ENCODE results near the gene CEP97.

- TF ChIP-seq POLR2A (IDR thresholded peaks at IDR 0.05; ENCODE audit: low read length) (no peak), GATA1 (IDR thresholded peaks at IDR 0.05; ENCODE audit: low read depth, low read length) (no peak)
Observed at GRCh38 chr3:101732240-101732641, 7.8 kb downstream of the CEP97 start.
